ENCODE results near the gene SLC25A25.
A peak's percentile ranks its signal among the peaks of the same experiment; 100 is the strongest.
"Not testable (repeated sequence)": the region's sequence is repeated elsewhere in the genome, so short reads cannot be mapped to it uniquely, and the experiment has no call there.

SLC25A25 gene

GRCh38 chr9:128108269-128109049, 40.4 kb downstream of the SLC25A25 start:
- no peak for DNase-seq

GRCh38 chr9:128109050-128109709, 41.1 kb downstream of the SLC25A25 start:
- no peak for DNase-seq

- not testable (repeated sequence) for DNase-seq
Measured at GRCh38 chr9:128111726-128112125, 43.7 kb downstream of the SLC25A25 start.

- no peak for DNase-seq
Measured at GRCh38 chr9:128113526-128114325, 45.7 kb downstream of the SLC25A25 start.

- DNase-seq, result no peak
Measured at GRCh38 chr9:128114326-128115186, 46.5 kb downstream of the SLC25A25 start.

- no peak for DNase-seq
Measured at GRCh38 chr9:128115187-128116103, 47.4 kb downstream of the SLC25A25 start.

GRCh38 chr9:128116104-128117083, 48.4 kb downstream of the SLC25A25 start:
- DNase-seq, result no peak

GRCh38 chr9:128117613-128118471, 49.8 kb downstream of the SLC25A25 start:
- peak; percentile 28 to 98 (median 80) for DNase-seq

GRCh38 chr9:128118472-128118857, 50.4 kb downstream of the SLC25A25 start:
- no peak for DNase-seq

GRCh38 chr9:128118971-128119665, 51.1 kb downstream of the SLC25A25 start:
- DNase-seq, result no peak

GRCh38 chr9:128120061-128120740, 52.2 kb downstream of the SLC25A25 start:
- DNase-seq, result no peak

- DNase-seq, result no peak
Measured at GRCh38 chr9:128120741-128121465, 52.9 kb downstream of the SLC25A25 start.

- no peak for DNase-seq
Measured at GRCh38 chr9:128121466-128121810, 53.4 kb downstream of the SLC25A25 start.

- no peak for DNase-seq
Measured at GRCh38 chr9:128121924-128122808, 54.1 kb downstream of the SLC25A25 start.

- no peak for DNase-seq
Measured at GRCh38 chr9:128122809-128123175, 54.8 kb downstream of the SLC25A25 start.
